T-helper 2 cell (primary cell): Measurements from ENCODE around the gene LIMS1.
A peak's percentile ranks its signal among the peaks of the same experiment; 100 is the strongest.
"Not testable (repeated sequence)": the region's sequence is repeated elsewhere in the genome, so short reads cannot be mapped to it uniquely, and the experiment has no call there.

Source experiments
- DNase-seq, 5 experiments: peaks; one replicate each; pipeline versions ENCODE4 v3.0.0 to v3.0.0-alpha.2; 2012 to 2022

LIMS1 gene

DNA sequence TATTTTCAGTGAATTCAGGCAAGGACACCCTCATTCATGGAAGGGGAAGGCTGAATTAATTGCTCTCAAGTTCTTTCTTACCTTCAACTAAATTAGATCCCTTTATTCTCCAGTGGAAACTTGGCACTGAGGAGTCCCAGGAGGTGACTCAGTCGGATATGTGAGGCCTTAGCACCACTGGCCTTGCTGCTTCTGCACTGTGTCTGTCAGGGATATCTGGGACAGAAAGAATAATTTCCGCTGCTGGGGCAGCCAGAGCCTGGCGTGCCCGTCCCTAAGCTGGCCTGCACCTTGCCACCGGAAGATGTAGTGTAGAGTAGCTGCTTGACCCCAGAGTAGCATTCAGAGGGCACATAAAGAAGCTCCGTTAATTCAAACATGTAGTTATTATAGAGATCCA is 53.4 kb downstream of the LIMS1 start:
- DNase-seq = no peak

DNA sequence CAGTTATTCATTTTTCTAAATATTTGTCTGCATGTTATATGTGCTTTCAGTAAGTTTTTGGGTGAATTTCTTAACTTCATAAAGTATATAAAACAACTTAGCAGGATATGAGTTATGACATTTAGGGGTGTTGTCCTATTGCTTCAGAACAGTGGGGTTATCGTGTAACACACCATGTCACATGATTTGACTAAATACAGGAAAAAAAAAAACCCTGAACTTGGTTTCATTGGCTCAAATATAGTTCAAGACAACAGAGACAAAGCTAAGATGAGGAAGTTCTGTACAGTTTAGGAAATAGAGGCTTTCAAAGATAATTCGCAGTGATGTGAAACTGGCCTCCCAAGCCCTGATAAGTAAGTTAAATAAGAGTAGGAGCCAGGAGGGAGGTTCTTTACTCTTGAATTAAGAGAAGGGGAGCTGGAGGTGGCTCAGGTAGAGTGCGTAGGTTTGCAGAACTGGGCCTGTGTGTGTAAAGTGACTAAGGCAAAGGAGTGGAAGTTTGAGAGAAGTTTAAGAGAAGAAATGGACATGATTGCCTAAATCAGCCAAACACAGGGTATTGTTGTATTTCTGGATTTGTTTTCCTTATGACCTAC is 53.9 kb downstream of the LIMS1 start:
- peak in 1 of 5 experiments; percentile 10 for DNase-seq

DNA sequence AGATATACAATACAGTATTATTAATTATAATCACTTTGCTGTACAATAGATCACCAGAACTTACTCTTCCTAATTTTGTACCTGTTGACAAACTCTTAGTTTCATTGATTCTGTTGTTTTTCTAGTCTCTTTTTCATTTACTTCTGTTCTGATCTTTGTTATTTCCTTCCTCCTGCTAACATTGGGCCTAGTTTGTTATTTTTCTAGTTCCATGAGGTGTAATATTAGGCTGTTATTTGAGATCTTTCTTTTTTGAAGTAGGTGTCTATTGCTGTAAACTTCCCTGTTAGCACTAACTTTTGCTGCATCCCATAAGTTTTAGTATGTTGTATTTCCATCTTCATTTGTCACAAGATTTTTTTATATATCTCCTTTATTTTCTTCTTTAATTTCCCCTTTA is 55.1 kb downstream of the LIMS1 start:
- no peak for DNase-seq

DNA sequence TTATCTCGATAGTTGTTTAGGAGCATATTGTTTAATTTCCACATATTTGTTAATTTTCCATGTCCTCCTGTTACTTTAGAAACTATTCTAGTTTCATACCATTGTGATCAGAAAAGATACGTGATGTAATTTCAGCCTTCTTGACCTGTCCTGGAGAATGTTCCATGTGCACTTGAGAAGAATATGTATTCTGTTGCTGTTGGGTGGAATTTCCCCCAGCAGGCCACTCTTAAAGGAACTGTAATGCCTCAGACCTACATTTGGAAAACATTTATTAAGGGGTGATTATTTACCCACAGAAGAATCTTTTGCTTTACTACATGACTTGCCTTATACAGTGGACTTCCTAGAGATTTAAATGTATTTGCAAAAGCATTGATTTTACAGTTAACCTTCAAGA is 55.5 kb downstream of the LIMS1 start:
- DNase-seq = no peak

DNA sequence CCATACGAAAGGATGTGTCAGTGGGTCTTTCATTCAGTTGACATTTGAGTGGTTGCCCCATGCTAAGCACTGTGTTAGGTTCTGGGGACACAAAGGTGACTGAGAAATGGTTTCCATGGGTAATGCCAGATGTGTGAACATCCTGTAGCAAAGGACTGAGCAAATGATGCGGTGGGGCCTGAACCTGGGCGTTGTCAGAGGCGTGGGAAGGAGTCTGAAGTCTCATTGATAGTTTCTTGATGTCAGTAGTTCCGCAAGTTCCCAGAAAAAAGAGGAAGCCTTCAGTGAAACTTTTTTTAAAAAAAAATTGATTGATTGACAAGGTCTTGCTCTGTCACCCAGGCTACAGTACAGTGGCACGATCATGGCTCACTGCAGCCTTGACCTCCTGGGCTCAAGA is 56.9 kb downstream of the LIMS1 start:
- no peak for DNase-seq

DNA sequence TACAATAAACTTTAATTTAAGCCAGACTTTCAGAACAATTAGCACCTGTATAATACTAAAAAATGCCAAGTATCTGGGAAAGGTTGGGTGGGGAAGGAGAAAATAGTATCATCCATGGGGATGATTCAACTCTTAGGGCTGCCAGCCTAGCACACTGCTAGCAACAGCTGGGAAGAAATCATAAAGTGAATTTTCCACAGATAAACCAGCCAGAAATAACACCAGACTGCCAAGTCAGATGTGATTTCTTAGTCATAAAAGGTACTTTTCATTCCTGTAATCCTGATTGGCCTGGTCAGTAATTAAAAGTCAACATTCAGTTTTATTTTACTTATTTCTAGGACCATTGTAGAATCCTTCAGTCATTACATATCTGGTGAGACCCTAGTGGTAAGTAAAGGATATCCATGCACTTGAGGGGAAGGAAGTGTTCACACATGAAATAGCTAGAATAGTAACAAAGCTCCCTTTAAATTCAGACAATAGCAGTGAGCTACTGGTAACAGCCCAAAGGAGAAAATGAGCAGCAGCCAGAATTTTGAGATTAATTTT is 59.4 kb downstream of the LIMS1 start:
- no peak for DNase-seq

DNA sequence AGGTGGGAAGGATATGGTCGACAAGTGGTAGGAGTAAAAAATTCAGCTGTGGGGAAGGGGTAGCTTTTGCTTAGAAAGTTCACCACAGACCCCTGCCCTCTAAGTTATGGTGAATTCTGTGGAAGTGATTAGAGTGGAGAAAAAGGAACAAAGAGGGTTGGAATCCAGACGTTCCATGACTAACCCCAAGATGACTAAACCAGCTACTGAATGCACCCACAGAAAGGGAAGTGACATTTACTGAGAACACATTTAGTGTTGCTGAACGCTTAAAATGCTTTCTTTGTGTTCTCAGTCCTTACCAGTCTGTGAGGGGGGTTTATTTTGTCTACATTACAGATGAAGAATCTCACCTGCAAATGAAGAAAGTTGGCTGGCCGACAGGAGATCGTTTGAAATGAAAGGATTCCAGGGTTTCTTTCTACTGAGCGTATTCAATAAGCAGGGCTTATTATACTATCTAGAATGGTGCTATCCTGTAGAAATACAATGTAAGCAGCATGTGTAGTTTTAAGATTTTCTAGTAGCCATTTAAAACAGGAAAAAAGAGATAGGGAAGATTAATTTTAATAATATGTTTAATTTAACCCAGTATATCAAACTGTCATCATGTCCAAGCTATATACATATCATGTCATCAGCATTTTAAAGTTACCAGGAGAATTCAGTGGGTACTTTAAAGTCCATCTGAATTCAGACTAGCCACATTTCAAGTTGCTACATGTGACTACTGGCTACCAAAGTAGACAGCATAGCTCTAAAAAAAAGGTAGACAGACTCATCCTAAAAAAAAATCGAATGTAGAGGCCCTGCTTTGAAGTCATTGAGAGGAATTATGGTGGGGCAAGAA is 60.1 kb downstream of the LIMS1 start:
- peak in 1 of 5 experiments; percentile 74 for DNase-seq

DNA sequence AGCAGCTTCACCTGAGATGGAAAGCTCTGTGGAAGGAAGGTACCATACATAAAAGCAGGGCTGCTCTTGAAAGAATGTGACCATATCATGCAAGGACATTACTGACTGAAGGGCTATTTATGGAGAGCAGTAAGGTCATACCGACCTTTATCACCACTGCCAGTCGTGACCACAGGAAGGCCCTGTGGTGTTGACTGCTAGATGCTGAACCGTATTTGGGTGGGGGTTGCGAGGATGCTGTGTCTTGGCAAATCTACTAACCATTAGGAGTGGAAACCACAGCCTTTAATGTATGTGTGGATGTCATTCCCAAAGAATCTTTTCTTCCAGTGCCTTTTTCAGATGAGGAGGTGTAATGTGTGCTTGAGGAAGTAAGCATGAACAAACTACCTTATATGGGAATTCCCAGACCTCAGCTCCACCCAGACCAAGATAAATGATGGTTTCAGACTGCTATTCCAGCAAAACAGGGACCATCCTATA is 60.8 kb downstream of the LIMS1 start:
- DNase-seq = peak in 1 of 5 experiments; percentile 55

DNA sequence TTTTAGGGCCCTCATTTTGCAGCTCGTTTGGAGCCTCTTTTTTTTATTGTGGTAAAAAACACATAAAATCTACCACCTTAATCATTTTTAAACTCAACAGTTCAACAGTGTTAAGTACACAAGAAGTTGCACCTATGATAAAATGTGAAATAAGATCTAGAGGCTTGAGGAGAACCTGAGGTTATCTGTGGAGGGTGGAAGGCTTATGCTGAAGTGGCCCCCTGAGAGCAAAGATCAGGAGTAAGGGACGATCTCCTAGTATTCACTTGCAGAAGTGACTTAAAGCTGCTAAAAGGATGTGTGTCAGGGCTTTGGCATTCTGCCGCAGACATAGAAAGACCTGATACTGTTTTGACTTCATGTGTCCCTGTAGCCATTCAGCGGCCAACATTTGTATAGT is 61.5 kb downstream of the LIMS1 start:
- DNase-seq = not testable (repeated sequence)

DNA sequence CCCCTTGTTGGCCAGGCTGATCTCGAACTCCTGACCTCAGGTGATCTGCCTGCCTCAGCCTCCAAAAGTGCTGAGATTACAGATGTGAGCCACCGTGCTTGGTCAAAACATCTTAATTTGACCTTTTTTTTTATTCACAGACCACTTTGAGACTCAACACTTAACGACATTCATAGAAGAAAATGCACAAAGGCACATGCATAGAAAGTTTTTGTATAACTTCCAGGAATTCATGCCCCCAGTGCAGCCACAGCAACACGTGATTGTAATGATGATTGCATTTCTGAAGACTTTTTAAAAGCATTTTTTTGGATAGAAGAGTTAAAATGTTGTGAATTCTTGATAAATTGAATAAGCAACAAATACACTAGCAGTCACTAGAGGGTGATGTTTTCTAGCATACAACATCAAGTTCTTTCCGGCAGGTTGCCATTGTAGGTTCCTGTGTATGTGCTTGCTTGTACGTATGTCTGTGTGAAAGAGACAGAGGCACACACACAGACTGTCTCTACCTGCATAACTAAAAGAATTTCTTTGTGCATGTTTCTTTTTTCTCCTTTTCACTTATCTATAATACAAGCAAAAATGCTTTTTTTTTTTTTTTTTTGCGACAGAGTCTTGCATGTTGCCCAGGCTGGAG is 63.0 kb downstream of the LIMS1 start:
- DNase-seq = peak in 1 of 5 experiments; percentile 69

DNA sequence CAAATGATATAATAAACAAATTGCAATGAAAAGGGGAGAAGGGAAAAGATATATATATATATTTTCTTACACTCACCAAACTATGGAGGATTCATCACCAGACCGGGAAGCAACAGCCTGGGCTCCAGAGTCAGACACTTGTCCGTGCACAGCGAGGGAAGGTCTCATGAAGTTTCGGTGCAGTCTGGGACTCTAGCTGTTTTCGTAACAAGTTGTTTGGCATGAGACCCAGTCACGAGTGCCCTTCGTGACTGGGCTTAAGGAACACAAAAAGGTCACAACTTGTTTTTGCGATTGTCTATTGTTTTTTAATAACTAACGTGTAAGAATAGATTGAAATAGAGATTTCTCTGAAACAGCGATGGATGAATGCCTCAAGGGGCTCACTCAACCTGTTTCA is 66.9 kb downstream of the LIMS1 start:
- not testable (repeated sequence) for DNase-seq

DNA sequence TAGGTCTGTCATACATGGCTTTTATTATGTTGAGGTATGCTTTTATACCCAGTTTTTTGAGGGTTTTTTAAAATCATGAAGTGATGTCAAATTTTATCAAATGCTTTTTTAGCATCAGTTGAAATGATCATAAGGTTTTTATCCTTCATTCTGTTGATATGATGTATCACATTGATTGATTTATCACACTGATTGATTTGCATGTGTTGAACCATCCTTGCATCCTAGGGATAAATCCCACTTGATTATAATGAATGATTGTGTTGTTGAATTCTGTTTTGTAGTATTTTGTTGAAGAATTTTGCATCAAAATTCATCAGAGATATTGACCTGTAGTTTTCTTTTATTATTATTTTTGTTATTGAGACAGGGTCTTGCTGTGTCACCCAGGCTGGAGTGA is 68.2 kb downstream of the LIMS1 start:
- no peak for DNase-seq

DNA sequence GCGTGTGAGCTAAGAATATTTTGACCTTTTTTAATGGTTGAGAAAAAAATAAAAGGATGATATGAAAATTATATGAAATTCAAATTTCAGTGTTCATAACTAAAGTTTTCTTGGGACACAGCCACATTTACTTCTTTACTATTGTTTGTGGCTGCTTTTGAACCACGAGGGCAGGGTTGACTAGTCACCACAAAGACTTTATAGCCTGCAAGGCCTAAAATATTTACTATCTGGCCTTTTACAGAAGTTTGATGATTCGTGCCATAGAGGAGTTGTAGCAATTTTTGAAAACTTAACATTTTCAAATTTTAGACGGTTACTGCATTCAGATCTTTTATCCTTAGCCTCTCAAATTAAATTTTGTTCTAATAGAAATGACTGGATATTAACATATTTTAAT is 69.9 kb downstream of the LIMS1 start:
- DNase-seq = no peak

DNA sequence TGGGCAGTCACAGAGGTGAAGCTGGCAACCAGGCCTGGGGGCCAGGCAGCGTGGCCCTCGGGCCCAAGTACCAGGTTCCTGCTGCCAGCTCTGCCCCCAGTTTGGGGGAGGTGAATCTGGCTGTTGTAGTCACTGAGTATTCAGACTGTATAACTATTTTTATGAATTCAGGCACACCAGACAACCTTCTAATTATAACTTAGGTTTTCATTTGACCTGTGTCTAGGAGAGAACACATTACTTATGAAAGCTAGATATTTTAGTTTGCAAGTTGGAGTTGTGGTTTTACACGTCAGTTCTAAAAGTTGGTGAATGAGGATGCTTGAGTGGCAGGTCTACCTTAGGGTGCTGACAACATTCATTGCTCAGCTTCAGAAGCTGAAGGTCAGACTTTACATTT is 71.7 kb downstream of the LIMS1 start:
- peak in 1 of 5 experiments; percentile 69 for DNase-seq

DNA sequence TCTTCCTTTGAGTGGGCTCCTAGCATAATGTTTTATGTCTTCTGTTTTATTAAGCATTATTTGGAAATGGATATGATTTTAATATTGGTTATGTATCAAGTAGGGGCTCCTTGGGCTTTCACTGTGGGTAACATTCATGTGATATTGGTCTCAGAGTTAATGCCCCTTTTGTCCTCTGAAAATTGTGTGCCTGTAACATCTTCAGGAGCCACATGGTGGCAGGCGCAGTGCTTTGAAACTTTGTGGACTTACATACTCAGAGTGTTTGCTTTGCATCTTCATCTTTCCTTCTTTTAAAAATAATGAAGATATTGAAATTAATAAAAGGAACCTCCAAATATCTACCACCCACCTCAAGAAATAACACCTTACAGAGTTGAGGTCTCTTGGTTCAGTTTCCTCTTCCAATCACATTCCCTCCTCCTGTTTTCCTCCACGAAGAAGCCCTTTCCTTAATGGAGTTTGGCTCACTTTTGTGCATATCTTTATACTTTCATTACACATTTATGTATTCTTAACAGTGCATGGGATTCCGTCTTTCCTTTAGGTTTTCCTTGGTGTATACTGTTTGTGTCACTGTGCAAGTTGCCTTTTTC is 73.5 kb downstream of the LIMS1 start:
- peak in 3 of 5 experiments; percentile 12 to 64 (median 28) for DNase-seq

DNA sequence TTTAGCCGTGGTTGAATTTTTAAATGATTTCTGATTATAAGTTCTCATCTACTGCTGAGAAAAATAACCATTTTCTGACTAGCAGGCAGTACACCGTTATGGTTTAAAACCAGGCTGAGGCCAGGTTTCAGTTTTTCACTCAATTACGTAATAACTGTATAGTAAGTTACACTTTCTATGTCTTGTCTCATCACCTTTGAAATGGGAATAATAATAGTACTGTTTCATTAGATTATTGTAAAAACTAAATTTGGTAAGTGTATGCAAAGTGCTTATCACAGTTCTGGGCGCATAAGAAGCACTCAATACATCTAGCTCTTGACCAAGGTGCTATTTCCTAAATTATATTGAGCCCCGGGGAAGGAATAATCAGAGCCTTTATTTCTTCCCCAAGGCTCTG is 76.8 kb downstream of the LIMS1 start:
- no peak for DNase-seq

DNA sequence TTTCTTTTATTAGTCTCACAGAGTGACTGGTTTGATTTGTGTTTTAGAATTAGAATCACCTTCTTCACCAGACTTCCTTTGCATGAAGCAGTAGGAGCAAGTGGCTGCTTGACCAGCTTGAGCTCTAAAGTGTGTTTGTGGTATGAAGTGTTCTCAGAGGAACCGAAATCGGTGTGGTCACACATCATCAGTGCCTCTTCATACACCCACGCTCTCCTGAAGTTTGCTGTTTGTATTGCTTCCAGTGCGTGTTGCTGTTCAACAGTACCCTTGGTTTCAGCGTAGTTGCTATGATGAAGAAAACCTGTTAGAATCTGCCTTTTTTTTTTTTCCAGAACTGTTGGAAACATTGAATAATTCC is 77.9 kb downstream of the LIMS1 start:
- peak in 3 of 5 experiments; percentile 9 to 83 (median 32) for DNase-seq

DNA sequence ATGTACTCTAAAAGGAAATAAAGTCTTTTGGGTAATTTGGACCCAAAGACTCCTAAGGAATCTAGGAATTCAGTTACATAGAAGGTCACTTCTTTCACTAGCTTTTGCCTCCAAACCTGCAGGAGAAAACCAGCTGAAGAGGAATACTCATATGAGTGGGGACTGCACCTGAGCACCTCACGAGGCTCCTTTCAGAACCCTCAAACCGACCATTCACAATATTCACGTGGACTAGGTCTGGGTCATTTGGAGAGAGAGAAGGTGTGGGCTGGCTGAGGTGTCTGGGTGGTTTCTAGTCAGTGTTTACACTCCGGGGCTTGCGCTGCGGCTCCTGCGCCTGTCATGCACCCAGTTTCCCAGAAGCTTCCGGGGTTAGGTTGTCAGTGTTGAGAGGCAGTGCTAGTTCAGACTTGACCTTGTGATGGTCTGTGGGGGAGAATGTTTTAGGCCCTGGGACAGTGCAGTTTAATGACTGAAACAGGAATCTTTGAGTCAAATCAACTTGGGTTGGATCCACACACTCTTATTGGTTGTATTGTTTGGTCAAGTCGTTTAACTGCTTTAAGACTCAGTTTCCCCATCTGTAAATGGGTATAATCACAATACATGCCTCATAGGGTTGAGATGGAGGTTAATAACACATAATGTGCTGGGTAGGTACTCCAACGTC is 78.4 kb downstream of the LIMS1 start:
- peak in 3 of 5 experiments; percentile 54 to 85 (median 55) for DNase-seq

DNA sequence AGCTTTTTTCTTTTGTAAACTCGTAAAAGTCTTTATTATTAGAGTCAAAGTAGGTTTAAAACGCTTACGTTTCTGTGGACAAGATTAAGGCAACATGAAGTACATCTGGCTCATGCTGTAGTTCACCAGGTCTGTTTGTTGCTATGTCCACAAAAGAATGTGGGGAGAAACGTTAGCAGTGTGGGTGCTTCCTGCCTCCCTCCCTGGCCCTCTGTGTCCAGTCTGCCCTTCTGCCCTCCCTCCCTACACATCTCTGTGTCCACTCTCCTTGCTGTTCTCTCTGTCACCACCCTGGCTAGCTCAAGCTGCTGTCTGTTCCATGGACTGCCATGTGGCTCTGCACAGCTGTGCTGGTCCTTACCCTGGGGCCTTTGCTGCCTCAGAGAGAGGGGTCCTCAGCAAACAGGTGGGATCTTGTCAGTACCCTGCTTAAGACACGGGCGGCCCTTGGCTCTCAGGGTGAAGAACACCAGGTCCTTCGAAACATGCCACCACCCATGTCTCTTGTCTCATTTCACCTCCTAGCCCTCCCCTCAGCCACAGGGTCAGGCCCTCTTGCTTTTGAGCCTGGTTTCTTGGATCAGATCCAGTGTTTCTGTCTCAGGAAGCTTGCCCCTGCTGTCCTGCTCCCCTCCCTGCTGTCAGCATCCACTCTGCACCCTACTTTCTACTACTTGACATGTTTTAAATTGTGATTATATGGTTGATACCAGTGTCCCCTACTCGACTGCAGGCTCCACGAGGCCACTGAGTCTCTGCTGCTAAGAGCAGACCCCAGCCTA is 79.2 kb downstream of the LIMS1 start:
- no peak for DNase-seq

DNA sequence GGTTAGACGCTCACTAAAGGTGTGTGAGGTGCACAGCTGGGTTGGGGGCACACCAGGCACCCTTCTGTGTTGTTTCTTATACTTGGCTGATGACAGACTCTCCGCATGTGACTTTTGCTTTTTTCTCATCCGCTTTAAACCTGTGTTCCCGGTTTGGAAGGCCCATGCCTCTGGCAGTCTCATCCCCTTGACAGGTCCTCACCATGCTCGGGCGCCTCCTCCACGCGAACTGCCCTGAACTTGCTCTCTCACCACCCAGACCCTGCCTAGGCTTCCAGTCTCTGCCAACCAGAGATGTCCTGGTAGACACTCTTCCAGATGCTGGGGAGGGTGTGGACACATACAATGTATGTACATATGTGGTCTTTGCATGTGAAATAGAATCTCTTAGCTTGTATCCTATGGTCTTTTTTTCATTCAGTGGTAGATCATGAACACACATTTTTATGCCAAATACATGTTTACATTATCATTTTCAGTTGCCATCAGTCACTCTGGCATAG is 79.8 kb downstream of the LIMS1 start:
- no peak for DNase-seq

DNA sequence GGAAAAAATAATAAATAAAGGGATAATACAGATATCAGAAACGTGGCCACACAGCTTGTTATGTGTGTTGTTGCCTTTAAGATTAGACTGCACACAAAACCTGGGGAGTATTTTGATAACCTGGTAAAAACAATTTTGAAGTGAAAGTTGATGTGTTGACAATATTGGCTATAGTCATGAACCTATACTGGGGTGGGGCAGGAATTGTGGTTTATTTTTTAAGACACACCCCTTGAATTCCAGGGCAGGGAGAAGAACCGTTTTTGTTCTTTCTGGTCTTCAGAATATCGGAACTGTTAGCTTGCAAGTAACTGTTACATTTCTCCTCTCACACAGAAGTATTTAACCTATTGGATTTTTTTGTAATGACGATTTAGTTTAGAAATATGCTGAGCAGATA is 80.4 kb downstream of the LIMS1 start:
- no peak for DNase-seq
